Measurements from ENCODE around the gene CHCHD2. TPM values are rescaled to one million over a fixed set of nuclear protein-coding genes. Genes with fewer than 3 reads are reported as not detected.

Gene CHCHD2
- total and polyA plus RNA-seq, 2 of the 13 experiments (the other 11 are each of a cell fraction or from before 2014, with no cell fraction given), result 330 to 572 TPM

DNA sequence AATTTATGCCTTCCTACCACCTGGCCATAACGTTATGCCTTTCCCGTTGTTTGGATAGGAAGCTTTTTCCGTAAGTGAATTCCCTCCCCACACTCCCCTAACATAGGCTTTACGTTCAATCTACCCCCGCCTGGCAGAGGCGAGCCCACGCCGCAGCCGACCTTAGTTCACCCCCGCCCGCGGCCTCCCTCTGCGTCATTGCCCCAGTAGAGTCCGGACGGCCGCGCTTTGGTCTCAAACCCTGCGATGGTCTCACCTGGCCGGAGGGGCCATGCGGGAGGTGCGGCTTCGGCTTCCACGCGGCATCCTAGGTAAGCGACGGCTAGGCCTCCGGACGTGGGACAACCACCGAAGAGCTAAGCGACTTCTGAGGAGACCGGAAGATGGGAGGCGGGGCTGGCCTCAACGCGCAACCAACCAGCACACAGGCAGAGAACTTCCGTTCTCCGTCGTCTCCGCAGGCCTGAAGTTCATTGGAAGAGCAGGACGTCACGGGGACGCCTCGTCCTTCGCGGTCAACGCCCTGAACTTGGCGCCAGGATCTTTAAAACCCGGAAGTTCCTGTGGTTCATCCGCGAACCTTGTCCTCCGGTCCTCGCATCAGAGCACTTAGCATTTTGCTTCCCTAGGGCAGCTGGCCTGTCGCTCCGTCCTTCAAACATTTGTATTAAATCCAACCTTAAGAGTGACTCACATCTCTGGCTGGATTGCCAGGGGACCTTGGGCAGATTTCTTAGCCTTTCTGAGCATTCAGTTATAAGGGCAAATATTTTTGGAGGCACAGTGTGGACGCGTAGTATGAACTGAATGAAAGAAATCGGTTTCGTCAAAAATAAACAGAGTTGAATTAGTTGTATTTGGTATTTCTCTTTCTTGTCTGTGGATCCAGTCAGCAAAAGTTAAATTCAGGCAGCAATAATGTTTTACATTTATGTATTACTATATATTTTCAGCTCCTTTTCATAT, at the start of gene CHCHD2 (continued):
- TF ChIP-seq, protein P1, sequence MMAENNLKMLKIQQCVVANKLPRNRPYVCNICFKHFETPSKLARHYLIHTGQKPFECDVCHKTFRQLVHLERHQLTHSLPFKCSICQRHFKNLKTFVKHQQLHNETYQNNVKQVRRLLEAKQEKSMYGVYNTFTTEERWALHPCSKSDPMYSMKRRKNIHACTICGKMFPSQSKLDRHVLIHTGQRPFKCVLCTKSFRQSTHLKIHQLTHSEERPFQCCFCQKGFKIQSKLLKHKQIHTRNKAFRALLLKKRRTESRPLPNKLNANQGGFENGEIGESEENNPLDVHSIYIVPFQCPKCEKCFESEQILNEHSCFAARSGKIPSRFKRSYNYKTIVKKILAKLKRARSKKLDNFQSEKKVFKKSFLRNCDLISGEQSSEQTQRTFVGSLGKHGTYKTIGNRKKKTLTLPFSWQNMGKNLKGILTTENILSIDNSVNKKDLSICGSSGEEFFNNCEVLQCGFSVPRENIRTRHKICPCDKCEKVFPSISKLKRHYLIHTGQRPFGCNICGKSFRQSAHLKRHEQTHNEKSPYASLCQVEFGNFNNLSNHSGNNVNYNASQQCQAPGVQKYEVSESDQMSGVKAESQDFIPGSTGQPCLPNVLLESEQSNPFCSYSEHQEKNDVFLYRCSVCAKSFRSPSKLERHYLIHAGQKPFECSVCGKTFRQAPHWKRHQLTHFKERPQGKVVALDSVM (CRISPR knock-in tag; IDR thresholded peaks at IDR 0.05), result peak; percentile 49
- TF ChIP-seq ZNF703 (CRISPR knock-in tag; IDR thresholded peaks at IDR 0.05; ENCODE audit: borderline replicate concordance) (0 out of 2 replicates have a peak, but pooled peaks have one; percentile 44), ZNF143 (CRISPR knock-in tag; IDR thresholded peaks at IDR 0.05) (peak; percentile 26; the same call in 1 of the 2 replicates), ZNF367 (CRISPR knock-in tag; IDR thresholded peaks at IDR 0.05; ENCODE audit: borderline replicate concordance) (peak; percentile 85), SAP130 (CRISPR knock-in tag; IDR thresholded peaks at IDR 0.05; ENCODE audit: low read depth) (peak; percentile 89), TCF12 (IDR thresholded peaks at IDR 0.05) (no peak), TCF12 (CRISPR knock-in tag; IDR thresholded peaks at IDR 0.05) (no peak), TOE1 (CRISPR knock-in tag; IDR thresholded peaks at IDR 0.05) (0 out of 2 replicates have a peak, but pooled peaks have one; percentile 18), MTA3 (CRISPR knock-in tag; IDR thresholded peaks at IDR 0.05) (no peak), ZNF768 (CRISPR knock-in tag; IDR thresholded peaks at IDR 0.05) (peak; percentile 69; the same call in 1 of the 2 replicates), KDM2A (CRISPR knock-in tag; IDR thresholded peaks at IDR 0.05; ENCODE audit: borderline replicate concordance, low read depth) (peak; percentile 91), HIVEP1 (CRISPR knock-in tag; IDR thresholded peaks at IDR 0.05) (peak; percentile 74; the same call in 1 of the 2 replicates), STAT5B (CRISPR knock-in tag; IDR thresholded peaks at IDR 0.05) (no peak), RAD51 (IDR thresholded peaks at IDR 0.05; ENCODE audit: borderline replicate concordance) (no peak), YEATS4 (CRISPR knock-in tag; IDR thresholded peaks at IDR 0.05; ENCODE audit: borderline replicate concordance) (peak; percentile 86), ONECUT2 (CRISPR knock-in tag; IDR thresholded peaks at IDR 0.05) (no peak)
- TF ChIP-seq, protein P2, sequence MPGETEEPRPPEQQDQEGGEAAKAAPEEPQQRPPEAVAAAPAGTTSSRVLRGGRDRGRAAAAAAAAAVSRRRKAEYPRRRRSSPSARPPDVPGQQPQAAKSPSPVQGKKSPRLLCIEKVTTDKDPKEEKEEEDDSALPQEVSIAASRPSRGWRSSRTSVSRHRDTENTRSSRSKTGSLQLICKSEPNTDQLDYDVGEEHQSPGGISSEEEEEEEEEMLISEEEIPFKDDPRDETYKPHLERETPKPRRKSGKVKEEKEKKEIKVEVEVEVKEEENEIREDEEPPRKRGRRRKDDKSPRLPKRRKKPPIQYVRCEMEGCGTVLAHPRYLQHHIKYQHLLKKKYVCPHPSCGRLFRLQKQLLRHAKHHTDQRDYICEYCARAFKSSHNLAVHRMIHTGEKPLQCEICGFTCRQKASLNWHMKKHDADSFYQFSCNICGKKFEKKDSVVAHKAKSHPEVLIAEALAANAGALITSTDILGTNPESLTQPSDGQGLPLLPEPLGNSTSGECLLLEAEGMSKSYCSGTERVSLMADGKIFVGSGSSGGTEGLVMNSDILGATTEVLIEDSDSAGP (CRISPR knock-in tag; IDR thresholded peaks at IDR 0.05; ENCODE audit: borderline replicate concordance), result peak; percentile 85
- TF ChIP-seq, protein P3, sequence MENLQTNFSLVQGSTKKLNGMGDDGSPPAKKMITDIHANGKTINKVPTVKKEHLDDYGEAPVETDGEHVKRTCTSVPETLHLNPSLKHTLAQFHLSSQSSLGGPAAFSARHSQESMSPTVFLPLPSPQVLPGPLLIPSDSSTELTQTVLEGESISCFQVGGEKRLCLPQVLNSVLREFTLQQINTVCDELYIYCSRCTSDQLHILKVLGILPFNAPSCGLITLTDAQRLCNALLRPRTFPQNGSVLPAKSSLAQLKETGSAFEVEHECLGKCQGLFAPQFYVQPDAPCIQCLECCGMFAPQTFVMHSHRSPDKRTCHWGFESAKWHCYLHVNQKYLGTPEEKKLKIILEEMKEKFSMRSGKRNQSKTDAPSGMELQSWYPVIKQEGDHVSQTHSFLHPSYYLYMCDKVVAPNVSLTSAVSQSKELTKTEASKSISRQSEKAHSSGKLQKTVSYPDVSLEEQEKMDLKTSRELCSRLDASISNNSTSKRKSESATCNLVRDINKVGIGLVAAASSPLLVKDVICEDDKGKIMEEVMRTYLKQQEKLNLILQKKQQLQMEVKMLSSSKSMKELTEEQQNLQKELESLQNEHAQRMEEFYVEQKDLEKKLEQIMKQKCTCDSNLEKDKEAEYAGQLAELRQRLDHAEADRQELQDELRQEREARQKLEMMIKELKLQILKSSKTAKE (CRISPR knock-in tag; IDR thresholded peaks at IDR 0.05; ENCODE audit: borderline replicate concordance), result no peak; the same call in 1 of the 2 replicates
- TF ChIP-seq, protein P4, sequence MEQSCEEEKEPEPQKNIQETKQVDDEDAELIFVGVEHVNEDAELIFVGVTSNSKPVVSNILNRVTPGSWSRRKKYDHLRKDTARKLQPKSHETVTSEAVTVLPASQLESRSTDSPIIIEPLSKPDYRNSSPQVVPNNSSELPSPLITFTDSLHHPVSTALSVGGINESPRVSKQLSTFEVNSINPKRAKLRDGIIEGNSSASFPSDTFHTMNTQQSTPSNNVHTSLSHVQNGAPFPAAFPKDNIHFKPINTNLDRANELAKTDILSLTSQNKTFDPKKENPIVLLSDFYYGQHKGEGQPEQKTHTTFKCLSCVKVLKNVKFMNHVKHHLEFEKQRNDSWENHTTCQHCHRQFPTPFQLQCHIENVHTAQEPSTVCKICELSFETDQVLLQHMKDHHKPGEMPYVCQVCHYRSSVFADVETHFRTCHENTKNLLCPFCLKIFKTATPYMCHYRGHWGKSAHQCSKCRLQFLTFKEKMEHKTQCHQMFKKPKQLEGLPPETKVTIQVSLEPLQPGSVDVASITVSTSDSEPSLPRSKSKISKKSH (CRISPR knock-in tag; IDR thresholded peaks at IDR 0.05; ENCODE audit: borderline replicate concordance), result no peak

All from HepG2 (cell line).